DMS114 treated with DMSO at 0.1 percent for 48 hours (cell line): ENCODE results near the gene C11orf21.

Source experiments
- DNase-seq: peaks from one replicate; lab custom pipeline; 2025; ENCODE audit not compliant: unreplicated experiment; lab: John Stamatoyannopoulos, UW

Gene C11orf21

DNA sequence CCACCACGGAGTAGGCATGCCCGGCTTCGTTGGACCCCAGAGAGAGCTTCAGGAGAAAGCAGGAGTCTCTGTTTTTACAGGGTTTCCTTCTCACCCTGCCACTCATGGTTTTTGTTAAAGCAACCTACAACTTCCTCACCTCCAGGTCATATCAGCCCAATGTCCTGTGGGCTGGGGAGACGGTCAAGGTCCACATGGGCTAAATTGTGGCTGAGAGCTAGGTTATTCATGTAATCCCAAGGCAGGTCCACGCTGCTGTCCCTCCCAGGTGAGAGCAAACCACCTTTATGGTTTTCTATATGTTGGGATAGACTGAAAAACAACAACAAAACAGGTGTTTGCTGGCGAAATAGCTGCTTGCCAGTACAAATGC, 19.6 kb upstream of the C11orf21 start:
- DNase-seq, result no peak

DNA sequence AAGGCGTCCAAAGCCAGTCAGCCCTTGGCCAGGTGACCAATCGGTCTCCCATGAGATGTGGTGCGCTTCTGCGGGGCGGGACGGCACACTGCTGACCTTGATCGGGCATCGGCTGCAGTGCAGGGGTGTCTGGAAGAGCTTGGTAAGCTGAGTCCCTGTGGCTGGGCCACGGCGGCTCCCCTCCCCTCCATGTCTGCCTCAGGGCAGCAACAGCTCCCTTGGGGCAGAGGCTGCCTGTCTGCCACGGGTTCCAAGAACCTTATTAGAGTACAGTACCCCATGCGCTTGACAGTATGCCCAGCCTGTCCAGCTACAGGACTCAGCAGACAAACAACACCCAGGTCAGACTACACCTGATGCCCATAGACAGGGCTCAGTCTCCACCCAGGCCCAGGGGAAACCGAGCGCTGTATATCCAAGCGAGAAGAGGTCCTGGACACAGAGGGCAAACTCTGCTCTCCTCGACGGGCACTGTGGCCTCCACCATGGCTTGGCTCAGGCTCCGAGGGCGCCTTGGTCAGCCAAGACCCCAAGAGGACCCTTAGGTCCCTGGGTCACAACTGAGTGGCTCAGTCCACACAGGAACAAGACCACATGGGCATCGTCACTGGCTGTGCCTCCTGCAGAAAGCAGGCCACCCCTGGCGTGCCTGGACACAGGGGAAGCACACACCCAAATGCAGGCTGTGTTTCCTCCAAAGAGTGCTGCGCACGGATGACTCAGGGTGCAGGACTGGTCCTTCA, 19.0 kb upstream of the C11orf21 start:
- no peak for DNase-seq

DNA sequence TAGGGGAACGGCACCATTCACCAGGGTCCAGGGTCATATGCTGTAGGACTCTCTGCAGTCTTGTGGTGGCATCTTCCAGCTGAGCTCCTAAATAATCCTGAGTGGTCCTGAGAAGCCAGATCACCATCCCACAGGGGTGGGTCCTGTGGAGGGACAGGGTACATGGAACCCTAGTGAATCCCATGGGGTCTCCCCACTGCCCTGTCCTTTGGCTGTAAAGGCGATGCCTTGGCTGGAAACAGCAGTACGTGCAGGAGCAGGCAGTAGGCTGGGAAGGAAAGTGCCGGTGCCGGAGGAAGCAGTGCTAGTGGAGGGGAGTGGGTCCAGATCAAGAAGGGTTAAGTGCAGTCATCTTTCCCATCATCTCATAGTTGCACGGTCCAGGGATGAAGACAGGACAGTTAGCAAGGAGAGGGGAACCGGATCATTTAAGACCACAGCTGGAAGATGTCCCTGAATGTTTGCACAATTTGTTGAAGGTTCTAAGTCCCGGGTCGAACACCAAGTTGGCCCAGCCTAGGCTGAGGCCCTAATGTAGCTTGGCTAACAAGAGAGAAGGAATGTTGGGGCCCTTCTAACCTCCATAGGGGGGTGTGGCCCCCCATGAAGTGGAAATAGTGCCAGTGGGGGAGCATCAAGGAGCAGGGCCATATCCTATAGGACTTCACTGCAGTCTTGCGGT, 18.2 kb upstream of the C11orf21 start:
- DNase-seq, result no peak

DNA sequence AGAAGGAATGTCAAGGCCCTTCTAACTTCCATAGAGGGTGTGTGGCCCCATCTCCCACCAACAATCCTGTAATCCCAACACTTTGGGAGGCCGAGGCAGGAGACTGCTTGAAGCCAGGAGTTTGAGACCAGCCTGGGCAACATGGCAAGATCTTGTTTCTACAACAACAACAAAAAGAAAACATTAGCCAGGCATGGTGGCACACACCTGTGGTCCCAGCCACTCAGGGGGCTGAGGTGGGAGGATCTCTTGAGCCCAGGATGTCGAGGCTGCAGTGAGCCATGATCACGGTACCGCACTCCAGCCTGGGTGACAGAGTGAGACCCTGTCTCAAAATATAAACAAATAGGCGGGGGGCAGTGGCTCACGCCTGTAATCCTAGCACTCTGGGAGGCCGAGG, 17.0 kb upstream of the C11orf21 start:
- no peak for DNase-seq

DNA sequence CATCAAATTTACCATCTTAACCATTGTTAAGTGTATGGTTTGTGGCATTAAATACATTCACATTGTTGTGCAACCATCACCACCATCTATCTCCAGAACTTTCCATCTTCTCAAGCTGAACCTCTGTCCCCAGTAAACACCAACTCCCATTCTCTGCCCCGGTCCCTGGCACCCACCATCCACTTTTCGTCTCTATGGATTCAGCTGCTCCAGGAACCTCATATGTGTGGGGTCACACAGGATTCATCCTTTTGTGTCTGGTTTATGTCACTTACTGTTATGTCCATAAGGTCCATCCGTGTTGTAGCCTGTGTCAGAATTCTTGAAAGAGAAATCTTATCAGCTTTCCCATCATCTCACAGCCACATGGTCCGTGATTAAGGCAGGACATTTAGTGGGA, 16.4 kb upstream of the C11orf21 start:
- no peak for DNase-seq

DNA sequence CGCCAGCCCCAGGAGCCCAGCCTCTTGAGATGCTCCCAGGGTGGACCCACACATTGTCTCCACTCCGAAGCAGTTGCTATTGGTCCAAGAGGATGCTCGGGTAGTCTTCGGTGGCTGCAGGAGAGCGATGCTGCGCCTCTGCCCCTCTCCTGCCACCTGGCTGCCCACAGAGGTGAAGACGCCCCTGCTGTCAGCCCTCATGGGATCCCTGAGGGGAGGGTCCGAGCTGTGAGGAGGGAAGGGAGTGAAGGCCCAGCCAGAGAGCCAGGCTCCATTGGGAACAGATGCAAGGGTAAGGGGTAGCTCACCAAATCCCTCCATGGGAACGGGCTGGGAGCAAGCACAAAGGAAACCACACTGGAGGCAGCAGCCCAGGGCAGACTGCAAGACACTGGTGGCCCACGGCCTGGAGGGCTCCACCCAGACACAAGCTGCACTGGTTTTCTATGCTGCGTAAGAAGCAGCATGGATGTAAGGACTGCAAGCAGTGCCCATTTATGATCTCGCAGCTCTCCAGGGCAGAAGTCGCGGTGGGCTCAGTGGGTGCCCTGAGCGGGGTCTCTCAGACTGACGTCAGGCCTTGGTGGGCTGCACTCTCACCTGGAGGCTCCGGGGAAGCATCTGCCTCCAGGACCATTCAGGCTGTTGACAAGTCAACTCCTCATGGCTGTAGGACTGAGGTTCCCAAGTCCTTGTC, 15.8 kb upstream of the C11orf21 start:
- DNase-seq, result no peak

DNA sequence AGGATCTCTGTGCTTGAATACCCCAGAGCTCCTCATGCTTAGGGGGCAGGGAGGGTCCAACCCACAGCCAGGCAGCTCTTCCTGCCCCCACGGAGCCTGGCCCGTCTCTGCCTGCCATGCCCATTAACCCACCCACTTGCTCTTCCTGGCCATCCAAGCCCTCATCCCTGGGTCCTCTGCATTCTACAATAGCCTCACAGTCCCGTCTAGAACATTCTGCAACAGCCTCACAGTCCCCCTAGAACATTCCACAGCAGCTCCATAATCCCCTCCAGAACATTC, 15.2 kb upstream of the C11orf21 start:
- no peak for DNase-seq

DNA sequence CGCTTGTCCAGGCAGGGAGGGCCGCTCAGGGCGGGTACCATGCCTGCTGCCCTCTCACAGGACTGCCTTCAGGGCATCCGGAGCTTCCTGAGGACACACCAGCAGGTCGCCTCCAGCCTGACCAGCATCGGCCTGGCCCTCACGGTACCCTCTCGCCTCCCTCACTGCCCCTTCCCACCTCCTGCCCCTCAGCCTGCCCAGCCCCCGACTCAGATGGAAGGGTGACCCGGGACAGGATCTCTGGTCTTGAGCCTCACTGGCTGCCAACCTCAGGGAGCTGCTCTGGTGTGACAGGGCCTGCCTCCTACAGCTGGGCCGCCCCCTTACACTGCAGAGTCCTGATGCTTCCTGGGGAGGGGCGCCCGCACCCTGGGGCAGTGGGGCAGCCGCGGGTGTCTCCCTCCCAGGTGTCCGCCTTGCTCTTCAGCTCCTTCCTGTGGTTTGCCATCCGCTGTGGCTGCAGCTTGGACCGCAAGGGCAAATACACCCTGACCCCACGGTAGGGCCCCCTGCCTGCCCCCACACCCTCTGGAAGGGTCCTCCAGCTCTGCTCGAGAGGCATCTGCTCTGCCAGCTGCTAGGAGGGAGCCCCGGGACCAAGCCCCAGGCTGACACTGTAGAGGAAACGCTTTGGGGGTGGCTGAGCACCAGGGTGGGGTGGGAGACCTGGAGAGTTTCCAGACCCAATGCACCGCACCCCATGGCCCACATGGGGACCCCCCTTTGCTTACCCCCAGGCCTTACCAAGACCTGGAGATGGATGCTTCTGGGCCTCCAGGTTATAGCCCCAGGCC, 14.6 kb upstream of the C11orf21 start:
- DNase-seq, result no peak

DNA sequence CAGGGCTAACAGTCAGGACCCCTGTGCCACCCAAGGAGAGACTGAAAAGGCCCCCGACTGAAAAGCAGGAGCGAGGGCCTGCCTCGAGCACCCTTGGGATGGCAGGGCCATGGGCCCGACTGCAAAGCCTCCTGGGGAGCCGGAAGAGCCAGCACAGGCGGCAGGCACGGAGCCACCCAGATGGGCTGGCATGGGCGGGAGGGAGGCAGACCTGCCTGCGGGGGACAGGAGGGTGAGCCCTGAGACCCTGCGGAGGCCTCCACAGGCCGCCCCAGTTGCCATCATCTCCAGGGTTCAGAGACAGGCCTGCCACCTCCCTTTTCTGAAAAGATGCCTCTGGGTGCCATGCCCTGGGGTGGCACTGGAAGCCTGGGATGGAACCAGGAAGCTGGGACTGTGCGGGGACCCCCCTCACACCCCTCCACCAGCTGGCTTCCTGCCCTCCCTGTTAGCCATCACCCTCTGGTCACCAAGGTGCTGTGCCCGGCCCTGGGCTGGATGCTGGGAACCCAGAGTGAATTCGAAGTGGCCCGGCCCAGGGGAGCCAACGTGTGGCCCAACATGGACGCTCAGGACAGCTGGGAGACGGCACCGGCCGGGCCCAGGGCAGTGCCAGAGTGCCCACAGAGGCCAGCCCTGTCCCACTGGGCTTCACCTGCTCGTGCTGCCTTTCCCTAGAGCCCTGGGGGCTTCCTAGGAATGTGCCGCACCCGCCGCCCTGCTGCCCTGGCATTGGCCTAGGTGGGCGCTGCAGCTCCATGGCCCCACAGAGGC, 13.9 kb upstream of the C11orf21 start:
- DNase-seq, result no peak

DNA sequence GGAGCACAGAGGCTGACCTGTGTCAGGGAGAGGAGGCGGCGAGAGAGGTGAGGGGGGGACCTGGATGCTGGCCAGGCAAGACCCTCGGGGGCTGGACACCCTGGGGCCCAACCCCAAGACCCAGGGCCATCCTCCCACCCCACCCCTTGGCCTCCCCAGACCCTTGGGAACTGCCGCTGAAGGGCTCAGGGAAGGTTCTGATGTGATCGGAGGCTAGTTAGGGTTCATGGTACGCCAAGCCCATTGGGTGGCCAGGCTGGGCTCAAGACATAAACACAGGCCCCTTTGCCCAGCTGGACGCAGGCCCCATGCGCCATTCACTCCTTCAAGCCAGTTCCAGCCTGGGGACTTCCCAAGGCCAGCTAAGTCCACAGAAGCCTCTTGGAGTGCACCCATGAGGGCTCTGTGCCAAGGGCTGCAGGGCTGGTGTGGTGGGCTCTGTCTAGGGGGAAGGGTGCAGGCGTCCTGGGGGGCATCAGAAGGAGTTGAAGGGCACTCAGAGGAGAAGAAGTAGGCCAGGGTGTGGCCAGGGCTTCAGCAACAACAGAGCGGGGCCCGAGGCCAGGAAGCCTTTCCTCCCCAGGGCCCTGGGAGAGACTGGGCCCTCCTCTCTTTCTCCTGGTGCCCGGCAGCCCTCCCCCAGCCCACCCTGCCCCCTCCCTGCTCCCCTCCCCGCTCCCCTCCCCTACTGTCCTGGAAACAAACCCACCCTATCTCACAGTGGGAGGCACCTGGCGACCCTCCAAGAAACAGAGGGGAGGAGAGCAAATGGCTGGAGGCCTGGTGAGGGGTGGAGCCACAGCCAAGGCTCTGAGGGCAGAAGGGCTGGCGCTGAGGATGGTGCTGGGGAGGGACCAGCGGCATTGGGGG, 13.0 kb upstream of the C11orf21 start:
- no peak for DNase-seq

DNA sequence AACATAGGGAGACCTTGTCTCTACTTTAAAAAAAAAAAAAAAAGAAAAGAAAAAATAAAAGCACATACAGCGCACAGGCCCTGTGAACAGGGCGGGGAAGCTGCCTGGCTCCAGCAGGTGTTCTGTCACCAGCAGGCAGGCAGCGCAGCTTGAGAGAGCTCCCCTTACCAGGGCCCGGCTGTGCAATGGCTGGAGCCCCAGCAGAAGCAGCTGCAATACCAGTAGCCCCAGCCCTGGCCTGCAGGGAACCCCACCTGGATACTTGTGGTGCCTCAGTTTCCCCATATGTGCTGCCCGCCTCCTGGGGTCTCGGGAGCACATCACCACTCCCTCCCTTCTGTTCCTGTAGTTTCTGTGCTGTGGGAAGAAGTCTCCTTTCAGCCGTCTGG, 12.4 kb upstream of the C11orf21 start:
- DNase-seq, result no peak

DNA sequence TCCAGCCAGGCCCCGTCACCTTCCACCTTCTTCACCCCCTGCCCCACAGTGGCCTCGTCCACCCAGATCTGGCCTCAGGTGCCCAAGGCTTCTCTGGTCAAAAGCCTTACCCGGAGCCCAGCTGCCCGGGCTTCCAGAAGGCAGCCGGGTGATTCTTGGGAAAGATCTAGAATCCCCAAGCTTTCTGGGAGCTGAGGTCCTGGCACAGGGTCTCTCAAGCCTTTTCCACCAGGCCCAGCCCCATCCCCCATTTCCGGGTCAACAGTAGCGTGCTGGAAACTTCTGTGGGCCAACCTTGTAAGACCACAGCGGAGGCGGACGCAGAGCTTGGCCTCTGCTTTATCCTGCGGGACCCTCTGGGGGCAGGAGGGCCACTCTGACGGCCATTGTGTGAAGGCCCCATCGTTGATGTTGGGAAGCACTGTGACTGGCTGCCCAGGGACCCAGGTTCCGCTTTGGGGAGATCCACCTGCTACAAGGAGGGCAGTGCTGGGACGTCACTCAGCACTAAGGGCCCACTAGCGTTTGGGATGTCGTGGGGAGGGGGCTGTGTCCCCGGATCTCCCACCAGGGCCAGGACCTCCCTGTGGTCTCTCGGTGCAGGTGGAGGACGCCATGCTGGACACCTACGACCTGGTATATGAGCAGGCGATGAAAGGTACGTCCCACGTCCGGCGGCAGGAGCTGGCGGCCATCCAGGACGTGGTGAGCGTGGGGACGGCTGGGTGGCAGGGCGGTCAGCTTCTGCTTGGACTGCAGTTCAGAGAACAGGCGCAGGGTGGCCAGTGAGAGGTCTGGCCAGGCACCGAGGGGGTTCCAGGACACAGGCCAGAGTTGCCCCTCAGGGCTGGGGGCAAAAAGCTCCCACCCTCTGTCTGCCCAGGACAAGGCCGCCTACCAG, 11.6 kb upstream of the C11orf21 start:
- DNase-seq, result no peak

DNA sequence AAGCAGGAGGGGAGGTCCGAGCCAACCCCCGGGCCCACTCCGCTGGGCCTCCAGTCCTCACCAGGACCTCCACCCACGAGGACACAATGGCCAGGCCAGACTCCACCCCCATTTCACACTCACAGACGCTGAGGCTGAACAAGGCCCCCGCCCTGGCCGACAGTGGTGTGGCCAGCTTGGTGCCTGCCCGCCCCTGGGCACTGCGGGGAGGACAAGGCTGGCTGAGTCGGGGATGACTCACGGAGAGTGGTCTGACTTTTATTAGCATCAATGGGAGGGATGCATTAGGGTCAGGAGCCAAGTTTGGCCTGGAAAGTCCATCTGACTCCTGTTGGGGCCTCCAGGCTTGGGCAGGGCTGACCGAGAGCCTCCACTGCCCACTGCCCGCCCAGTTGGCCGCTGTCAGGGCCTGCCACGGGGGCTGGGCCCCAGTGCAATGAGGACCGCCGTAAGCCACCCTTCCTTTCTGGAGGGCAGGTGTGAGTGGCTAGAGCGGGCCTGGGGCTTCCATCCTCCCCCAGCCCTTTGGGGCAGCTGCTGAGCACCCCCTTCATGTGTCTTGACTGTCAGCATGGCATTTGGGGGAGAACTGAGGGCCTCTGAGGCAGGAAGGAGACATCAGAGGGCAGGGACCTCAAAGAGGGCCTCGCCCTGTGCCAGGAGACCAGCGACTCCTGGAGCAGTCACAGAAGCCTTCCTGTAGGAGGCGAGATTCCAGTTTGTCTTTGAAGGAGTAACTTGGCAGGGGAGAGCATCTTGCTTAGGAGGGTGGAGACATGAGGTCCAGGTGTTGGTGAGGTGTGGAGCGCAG, 10.7 kb upstream of the C11orf21 start:
- no peak for DNase-seq

DNA sequence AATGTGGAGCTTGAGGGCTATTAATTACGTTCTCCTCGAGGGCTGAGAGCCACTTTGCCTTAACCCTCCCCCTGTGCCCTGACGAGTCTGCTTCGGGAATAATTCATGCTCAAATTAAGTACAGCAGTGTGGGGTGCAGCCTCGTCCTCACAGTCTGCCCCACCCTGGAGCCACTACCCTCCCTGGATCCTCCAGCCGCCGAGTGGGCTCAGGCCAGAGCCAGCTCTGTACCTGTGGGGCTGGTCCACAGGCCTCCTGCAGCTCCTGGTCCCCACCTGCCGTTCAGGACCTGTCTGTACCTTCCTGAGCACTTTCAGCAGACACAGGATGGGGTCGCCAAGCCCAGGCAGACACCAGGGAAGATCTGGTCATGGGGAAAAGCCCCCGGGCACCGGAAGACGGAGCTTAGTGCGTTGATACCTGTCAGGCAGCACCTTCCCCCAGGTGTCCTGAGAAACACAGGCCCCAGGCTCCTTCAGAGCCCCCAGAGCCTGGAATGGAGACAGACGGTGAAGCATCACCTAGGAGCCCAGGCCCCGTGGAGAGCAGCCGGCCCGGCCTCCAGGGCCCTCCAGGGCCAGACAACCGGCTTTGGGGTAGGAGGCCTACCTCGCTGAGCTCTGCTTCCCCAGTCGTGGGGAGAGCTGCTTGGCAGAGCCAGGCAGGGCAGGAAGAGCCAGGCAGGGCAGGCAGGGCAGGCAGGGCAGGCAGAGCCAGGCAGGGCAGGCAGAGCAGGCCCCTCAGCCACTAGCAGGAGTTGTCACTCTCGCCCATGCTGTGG, 9.8 kb upstream of the C11orf21 start:
- DNase-seq, result no peak

DNA sequence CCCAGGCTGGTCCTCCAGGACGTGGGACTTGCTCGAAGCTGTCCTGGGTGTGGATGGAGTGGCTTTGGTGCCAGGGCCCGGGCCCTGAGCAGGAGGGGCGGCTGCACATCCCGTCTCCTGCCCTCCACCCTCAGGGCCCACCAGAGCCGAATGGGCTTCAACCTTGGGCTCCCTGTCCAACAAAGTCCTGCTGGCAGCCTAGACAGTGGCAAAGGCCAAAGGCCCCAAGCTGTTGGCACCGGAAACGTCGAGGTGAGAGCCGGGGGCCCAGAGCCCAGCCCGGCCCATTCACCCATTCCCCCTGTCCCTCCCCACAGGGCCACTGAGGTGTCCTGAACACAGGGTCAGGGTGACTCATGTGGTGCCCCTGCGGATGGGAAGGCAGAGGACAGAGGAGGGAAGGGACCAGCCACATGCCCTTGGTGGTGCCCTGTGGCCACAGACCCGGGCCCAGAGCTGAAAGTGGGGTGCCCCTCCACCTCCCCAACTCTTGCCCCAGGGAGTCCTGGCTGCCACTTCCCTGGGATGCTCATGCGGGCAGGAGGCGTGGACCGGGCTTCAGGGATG, 9.2 kb upstream of the C11orf21 start:
- no peak for DNase-seq

DNA sequence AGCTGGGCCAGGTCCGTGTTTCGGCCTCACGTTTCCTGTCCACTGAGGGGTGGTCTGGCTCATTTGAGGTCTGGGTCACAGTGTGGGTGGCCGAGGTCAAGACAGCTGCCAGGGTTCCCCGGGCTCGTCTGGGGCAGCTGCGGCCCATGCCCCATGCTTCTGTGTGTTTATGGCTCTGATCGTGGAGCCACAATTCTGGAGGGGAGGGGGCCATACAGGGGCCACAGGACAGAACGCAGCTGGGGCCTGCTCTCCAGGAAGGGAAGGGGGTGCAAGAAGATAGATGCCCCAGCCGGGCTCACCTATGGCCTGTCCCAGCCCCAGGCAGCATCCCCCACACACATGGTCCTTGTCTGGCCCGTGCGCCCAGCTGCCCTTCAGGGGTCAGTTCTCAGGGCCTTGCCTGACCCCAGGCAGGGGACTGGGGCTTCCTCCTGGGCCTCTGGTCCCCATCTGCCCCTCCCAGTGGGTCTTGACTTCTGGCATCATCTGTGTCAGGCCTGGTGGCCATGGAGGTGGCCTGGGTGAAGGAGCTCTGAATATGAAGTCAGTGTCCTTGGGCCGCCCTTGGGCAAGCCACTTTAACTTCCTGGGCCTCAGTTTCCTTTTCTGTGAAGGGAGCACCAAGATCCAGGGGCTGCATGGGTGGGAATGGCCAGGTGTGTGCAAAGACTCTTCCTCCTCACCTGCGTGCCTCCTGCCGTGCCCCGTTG, 8.5 kb upstream of the C11orf21 start:
- no peak for DNase-seq
